ENCODE results near the gene VPS13A.
"Not testable (repeated sequence)": the region's sequence is repeated elsewhere in the genome, so short reads cannot be mapped to it uniquely, and the experiment has no call there.

The VPS13A gene

DNA sequence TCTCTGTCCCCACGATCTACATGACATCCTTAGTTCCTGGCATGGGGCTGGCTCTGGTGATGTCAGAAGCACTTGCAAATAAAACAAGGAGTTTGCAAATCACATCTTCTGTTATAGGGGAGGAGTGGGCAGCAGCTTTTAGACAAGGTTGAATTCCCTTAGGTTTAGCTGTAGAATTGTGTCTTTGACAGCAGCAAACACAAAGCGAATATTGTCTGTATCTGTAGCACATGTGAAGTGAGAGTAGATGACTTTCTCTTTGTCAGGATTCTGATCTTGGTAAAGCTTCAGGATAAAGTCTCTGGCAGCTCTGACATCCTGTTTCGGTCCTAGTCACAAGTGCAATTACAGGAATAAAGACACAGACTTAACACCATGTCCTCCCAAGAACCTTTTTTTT lies 246.5 kb downstream of the VPS13A start:
- no peak for DNase-seq

DNA sequence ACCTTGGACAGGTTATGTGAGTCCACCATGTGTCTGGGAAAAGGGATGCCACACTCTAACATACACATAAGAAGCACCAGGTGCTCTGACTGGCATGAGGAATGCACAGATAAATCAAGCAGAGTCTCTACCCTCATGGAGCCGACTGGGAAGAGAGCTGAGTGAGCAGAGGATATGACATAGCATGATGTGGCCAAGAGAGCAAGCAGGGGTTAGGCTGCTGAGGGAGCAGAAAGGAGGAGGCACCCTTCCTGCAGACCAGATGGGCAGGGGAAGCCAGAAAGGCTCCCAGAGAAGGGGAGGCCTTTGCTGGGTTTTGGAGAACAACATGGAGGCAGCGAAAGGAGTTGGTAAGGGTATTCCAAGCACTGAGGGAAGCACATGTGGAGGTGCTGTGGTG lies 247.7 kb downstream of the VPS13A start:
- DNase-seq = no peak

DNA sequence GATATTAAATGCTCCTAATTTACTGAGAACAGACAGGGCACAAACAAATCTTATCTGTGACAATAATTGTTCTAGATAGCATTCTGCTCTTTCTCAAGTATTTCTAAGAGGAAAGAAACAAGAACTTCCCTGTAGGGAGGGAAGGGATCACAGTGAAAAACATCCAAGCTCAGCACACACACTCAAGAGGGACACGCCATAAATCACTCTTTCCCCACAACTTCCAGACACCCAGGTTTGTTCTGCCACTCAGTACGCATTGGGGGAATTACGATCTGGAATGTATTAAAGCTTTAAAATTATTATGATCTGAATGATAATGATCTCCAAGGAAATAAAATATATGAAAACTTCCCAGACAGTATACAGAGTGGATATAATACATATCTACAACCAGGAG lies 249.4 kb downstream of the VPS13A start:
- DNase-seq = no peak

GRCh38 chr9:77427256-77427927 lies 250.1 kb downstream of the VPS13A start:
- no peak for DNase-seq

GRCh38 chr9:77429928-77430327 lies 252.6 kb downstream of the VPS13A start:
- no peak for DNase-seq

GRCh38 chr9:77432053-77432452 lies 254.7 kb downstream of the VPS13A start:
- DNase-seq = no peak

- peak in 40 of 51 donors; percentile 2 to 75 (median 40) for DNase-seq
Measured at GRCh38 chr9:77433675-77434445, 256.5 kb downstream of the VPS13A start.

GRCh38 chr9:77435277-77435676 lies 257.9 kb downstream of the VPS13A start:
- no peak for DNase-seq

DNA sequence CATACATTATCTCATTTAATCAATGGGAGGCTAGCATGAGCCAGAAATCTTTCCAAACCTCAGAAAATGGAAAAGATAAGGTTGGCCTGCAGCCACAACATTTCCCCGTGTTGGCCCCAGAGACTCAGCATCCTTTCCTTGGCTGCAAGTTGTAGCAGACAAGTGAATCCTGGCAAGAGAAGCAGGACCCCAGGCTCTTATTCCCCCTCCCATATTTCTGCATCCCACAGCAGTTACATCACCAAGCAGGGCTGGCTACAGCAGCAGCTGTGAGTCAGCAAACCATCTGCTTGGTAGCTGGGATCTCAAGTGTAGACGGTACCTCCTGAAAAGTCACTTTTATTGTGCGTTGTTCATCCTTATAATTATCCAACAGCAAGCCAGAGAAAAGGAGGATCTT lies 258.4 kb downstream of the VPS13A start:
- no peak for DNase-seq

- no peak for DNase-seq
Measured at GRCh38 chr9:77438653-77439052, 261.3 kb downstream of the VPS13A start.

- DNase-seq = peak in 24 of 51 donors; percentile 7 to 59 (median 24)
Measured at GRCh38 chr9:77440057-77440456, 262.7 kb downstream of the VPS13A start.

- not testable (repeated sequence) for DNase-seq
Measured at GRCh38 chr9:77441124-77441523, 263.8 kb downstream of the VPS13A start.

DNA sequence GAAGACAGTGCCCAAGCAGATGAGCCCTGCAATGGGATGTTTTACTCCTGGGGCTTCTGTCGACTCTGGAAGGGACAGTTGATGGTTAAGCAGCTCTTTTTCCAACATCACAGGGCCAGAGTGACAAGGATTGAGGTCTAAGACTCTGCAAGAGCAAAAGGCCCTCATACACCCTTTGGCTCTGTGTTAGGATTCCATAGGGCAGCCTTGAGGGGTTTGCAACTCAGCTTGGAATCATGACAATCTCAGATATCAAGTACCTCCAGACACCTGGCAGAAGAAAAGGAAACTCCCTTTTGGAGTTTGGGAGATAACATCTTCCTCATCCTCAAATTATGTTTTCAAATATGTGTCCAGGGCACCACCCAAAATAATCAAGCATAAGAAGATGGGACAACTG lies 265.1 kb downstream of the VPS13A start:
- no peak for DNase-seq

GRCh38 chr9:77447646-77448045 lies 270.3 kb downstream of the VPS13A start:
- DNase-seq = no peak

DNA sequence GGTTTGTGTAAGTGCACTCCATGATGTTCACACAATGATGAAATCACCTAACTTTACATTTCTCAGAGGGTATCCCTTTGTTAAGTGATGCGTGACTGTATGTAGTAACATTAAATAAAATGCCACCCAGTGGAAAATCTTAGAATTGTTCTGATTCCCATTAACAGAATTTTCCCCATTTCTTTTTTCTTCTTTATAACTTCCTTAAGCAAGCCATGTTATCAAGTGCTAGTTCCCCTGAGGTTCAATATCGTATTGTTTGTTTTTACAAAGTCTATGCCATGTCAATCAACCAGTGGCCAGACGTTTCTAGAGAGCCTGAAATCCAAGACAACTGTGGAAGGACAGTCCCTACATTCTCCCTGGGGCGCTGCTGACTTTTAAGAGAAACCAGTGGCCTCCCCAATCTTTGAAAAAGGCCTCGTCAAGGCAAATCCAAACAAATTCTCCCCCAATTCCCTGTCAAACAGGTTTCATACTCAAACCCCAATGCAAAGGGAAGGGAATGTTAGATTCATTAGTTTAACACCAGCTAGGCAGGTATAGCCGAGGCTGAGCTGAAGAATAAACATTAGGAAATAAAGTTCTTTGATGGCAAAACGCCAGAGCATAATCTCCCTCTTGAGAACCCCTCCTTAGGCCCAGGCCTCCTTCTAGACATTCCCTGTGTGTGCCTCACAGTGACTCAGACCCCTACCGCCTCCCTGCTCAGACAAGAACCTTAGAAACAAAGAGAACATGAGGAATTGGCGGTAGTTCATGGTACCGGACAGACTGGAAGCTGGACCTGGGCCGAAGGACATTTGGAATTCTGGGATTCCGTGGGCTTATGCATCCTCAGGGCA lies 272.1 kb downstream of the VPS13A start:
- no peak for DNase-seq

- DNase-seq = no peak
Measured at GRCh38 chr9:77450085-77450475, 272.7 kb downstream of the VPS13A start.

GRCh38 chr9:77451507-77451906 lies 274.2 kb downstream of the VPS13A start:
- DNase-seq = no peak

GRCh38 chr9:77453825-77454647 lies 276.7 kb downstream of the VPS13A start:
- no peak for DNase-seq

DNA sequence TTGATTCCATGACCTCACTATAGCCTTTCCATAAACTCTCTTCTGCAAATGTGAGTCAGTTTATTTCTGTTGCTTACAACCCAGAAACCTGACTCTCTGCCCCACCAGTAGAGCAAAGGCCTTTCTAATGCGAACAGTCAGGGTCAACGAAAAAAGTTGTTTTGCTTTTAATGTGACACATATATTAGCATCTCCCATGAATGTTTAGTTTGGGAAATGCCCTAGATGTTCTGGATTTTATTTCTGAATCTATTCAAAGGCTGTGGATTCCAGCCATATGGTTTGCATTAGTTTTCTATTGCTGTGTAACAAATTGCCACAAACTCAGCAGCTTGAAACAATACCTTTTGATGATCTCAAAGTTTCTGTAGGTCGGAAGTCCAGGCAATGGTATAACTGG lies 277.3 kb downstream of the VPS13A start:
- no peak for DNase-seq

DNA sequence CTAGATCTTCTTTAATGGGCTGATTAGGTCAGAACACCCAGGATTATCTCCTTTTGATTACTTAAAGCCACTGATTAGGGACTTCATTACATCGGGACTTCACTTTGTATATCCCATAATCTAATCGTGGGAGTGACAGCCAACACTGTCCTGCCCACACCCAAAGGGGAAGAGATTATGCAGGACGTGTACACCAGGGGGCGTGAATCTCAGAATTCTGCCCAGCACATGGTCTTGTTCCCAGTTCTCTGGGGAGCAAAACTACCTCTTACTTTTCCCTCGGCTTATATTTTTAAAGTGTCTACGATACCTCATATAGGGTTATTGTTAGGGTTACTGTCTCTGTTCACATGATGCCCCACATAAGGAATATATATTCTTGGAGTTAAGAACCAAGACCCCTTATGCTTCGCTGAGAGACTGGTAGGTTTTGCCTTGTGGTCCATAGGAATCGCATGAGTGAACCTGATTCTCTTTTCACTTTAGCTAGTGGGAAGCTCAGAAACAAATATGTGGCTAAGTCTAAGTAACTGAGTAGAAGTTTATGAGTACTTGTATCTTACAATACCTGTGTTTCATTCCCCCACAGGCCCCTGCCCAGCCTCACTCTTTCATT lies 278.1 kb downstream of the VPS13A start:
- no peak for DNase-seq

Measured in hypothalamus (tissue), 51 donors.